ENCODE measurements around the gene MPHOSPH9.

GRCh38 chr12:123118497-123118896, 114.4 kb downstream of the MPHOSPH9 start:
- TF ChIP-seq CTCF (IDR thresholded peaks at IDR 0.05; ENCODE audit: low read depth, low read length) (no peak), EZH2phosphoT487 (IDR thresholded peaks at IDR 0.05; ENCODE audit: low read depth) (no peak)
